HL-60 (cell line): ENCODE measurements around the gene CDKN2B-AS1.

Experiments
- DNase-seq, 2 experiments: peaks; one replicate each; pipeline ENCODE4 v3.0.0-alpha.2; 2010 to 2020; ENCODE audit warnings: low read depth in 1 of 2, low spot score in 1 of 2
- H3K27ac ChIP-seq: fragments of 250-450 bp; sonication (Bioruptor Pico); replicated peaks from 2 replicates; pipeline ENCODE4 v1.5.1; 2020; ENCODE audit warnings: mild to moderate bottlenecking, moderate library complexity
- H3K27me3 ChIP-seq: fragments of 250-450 bp; sonication (Bioruptor Pico); 2 replicates; pipeline ENCODE4 v1.5.1; 2021; ENCODE audit warnings: mild to moderate bottlenecking, moderate library complexity; ENCODE audit not compliant: insufficient read depth, poor library complexity, severe bottlenecking
- H3K4me3 ChIP-seq: replicated peaks from 2 replicates; pipeline ENCODE4 v1.5.1; 2011; ENCODE audit warnings: mild to moderate bottlenecking, control low read depth, low read length; ENCODE audit not compliant: insufficient read depth
- CTCF ChIP-seq: IDR thresholded peaks from one replicate; pipeline ENCODE4 v1.5.1; 2011; ENCODE audit warnings: low read length, control low read depth, inconsistent platforms; ENCODE audit not compliant: insufficient read depth
- GABPA ChIP-seq: IDR thresholded peaks from 2 replicates; pipeline ENCODE4 v1.6.1; 2012; ENCODE audit warnings: low read depth
- POLR2AphosphoS5 ChIP-seq: IDR thresholded peaks from 2 replicates; pipeline ENCODE4 v1.6.1; 2012; ENCODE audit warnings: low read depth
- SPI1 ChIP-seq: IDR thresholded peaks from 2 replicates; pipeline ENCODE4 v1.6.1; 2012; ENCODE audit warnings: low read depth, mild to moderate bottlenecking, borderline replicate concordance
- TF ChIP-seq, protein P1 (sequence below): IDR thresholded peaks from 2 replicates; pipeline ENCODE4 v1.6.1; 2012; ENCODE audit warnings: low read depth; ENCODE audit not compliant: insufficient replicate concordance

CDKN2B-AS1 gene

DNA sequence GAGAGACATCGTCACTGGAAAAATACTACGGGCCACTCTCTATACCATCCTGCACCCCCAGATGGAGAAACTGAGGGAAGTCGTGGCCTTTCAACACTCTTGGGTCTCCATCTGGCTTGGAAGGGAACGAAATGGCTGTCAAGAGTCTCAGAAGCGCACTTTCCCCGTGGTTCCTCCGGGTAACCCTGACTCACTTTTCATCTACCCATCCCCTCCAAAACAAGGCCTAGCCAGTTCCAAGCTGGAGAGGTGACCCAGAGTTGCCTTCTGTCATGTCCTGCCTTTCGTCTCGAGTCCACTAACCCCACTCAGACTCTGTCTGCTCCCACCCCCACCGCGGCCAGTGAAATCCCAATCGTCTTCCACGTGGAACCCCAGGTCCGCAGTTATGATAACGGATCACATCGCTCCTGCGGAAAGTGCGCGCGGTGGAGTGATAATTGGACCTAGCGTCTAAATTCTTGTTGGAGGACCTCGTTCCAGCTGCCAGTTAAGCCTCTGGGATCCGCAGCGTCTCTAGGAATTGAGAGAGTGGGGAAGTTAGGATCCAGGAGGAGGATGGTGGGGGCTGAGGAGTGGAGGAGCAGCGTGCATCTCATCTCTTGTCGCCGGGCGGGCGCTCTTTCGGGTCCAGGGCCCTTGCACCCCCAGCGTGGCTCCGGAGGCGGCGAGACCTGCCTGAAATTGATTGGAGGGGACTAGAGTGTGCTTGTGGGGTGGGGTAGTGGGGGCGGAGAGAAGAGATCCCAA is 5.0 kb upstream of the CDKN2B-AS1 start:
- no peak for DNase-seq
- H3K27me3 ChIP-seq, result no peaks in the 10 kb centered on the region
- no peak overlapping the region for H3K4me3 ChIP-seq
- no peak overlapping the region for H3K27ac ChIP-seq
- TF ChIP-seq CTCF (no peak), GABPA (no peak), SPI1 (no peak), POLR2AphosphoS5 (no peak)
- TF ChIP-seq, protein P1, sequence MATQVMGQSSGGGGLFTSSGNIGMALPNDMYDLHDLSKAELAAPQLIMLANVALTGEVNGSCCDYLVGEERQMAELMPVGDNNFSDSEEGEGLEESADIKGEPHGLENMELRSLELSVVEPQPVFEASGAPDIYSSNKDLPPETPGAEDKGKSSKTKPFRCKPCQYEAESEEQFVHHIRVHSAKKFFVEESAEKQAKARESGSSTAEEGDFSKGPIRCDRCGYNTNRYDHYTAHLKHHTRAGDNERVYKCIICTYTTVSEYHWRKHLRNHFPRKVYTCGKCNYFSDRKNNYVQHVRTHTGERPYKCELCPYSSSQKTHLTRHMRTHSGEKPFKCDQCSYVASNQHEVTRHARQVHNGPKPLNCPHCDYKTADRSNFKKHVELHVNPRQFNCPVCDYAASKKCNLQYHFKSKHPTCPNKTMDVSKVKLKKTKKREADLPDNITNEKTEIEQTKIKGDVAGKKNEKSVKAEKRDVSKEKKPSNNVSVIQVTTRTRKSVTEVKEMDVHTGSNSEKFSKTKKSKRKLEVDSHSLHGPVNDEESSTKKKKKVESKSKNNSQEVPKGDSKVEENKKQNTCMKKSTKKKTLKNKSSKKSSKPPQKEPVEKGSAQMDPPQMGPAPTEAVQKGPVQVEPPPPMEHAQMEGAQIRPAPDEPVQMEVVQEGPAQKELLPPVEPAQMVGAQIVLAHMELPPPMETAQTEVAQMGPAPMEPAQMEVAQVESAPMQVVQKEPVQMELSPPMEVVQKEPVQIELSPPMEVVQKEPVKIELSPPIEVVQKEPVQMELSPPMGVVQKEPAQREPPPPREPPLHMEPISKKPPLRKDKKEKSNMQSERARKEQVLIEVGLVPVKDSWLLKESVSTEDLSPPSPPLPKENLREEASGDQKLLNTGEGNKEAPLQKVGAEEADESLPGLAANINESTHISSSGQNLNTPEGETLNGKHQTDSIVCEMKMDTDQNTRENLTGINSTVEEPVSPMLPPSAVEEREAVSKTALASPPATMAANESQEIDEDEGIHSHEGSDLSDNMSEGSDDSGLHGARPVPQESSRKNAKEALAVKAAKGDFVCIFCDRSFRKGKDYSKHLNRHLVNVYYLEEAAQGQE, result no peak

DNA sequence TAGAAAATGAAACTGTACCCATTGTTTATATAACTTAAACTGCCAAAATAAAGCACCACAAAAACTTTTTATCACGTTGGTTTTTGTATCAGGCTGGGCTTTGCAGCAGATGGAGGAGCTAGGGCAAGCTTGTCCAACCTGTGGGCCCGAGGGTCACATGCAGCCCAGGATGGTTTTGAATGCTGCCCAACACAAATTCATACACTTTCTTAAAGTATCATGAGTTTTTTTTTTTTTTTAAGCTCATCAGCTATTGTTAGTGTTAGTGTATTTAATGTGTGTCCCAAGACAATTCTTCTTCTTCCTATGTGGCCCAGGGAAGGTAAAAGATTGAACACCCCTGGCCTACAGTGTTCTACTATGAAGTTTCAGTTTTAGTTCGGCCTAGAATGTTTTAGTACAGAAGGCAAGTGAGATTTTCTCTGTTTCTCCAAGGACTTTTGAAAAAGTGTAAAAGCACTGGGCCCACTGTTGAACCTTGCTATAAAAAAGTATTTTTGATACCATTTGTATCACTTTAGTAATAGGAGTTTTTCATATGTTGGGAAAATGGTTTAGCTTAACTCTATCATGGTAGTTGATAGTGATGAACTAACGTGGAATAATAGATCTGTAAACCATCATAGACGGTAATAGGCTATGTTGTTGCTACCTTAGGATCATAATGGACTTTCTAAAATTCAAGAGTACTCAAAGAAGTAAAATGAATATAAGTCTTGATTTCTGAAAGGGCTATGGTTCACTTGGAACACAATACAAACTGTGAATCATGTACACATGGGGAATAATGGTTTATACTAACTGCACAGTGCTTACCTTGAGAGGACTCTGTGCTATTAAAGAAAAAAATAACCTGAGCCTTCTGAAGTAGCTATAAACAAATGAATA is 3.3 kb upstream of the CDKN2B-AS1 start:
- Histone ChIP-seq H3K27ac (peak overlapping the region; percentile 54), H3K27me3 (no peaks in the 10 kb centered on the region), H3K4me3 (peak overlapping the region; percentile 29)
- DNase-seq, result no peak
- no peak for TF ChIP-seq POLR2AphosphoS5
- TF ChIP-seq, protein P1, result no peak
- no peak for TF ChIP-seq GABPA
- TF ChIP-seq SPI1, result no peak

GRCh38 chr9:21993007-21993406 is 1.6 kb upstream of the CDKN2B-AS1 start:
- no peak for DNase-seq
- peak overlapping the region; percentile 68 for H3K4me3 ChIP-seq
- no peaks in the 10 kb centered on the region for H3K27me3 ChIP-seq
- H3K27ac ChIP-seq, result peak overlapping the region; percentile 98
- TF ChIP-seq SPI1, result no peak
- TF ChIP-seq CTCF, result no peak
- no peak for TF ChIP-seq POLR2AphosphoS5
- TF ChIP-seq GABPA, result no peak
- TF ChIP-seq, protein P1, result no peak
